ENCODE data around the gene HCFC1R1.
"Not testable (repeated sequence)": the region's sequence is repeated elsewhere in the genome, so short reads cannot be mapped to it uniquely, and the experiment has no call there.

- TF ChIP-seq POLR2A (IDR thresholded peaks at IDR 0.05; ENCODE audit: low read length); GATA1 (IDR thresholded peaks at IDR 0.05; ENCODE audit: low read depth, low read length): not testable (repeated sequence)
These were observed 49.0 kb upstream of the HCFC1R1 start for GRCh38 chr16:3072576-3073263.
